IMR-90 (cell line): ENCODE measurements around the gene NIPA2. TPM values are rescaled to one million over a fixed set of nuclear protein-coding genes. Genes with fewer than 3 reads are reported as not detected.

Experiments used
- ATAC-seq: fragments of 200-7000 bp; cut with Tn5 transposase; 2 replicates; pipeline ENCODE4 v1.9.1; 2020; ENCODE audit warnings: low read depth, mild to moderate bottlenecking, moderate library complexity
- BruUV-seq: library from RNA; stranded (reverse); fragments of 400-500 nt; replicated peaks from 2 replicates; lab custom pipeline; 2021; lab: Mats Ljungman, UMichigan
- CTCF ChIA-PET: fragments of 300-600 bp; formaldehyde crosslinking; extraction: SDS; loops from one replicate; lab custom pipeline; 2021; ENCODE audit warnings: antibody characterized with exemption; lab: Yijun Ruan, JAX
- POLR2A ChIA-PET: fragments of 300-600 bp; sonication (Branson Sonifier 250); formaldehyde crosslinking; loops from one replicate; lab custom pipeline; 2022; ENCODE audit warnings: antibody characterized with exemption; ENCODE audit not compliant: unreplicated experiment; lab: Charles Lee
- DNase-seq: peaks from one replicate; pipeline ENCODE4 v3.0.0; 2013
- H2AFZ ChIP-seq: replicated peaks from 2 replicates; pipeline ENCODE3; 2013; ENCODE audit warnings: low read length, mild to moderate bottlenecking; ENCODE audit not compliant: poor library complexity
- H2AK5ac ChIP-seq: 2 replicates; pipeline ENCODE4 v1.6.1; 2013; ENCODE audit warnings: low read depth, low read length, inconsistent platforms
- H2AK9ac ChIP-seq: replicated peaks from 2 replicates; pipeline ENCODE3; 2013; ENCODE audit warnings: mild to moderate bottlenecking, low read depth, low read length, moderate library complexity; ENCODE audit not compliant: poor library complexity
- H2BK120ac ChIP-seq: 2 replicates; pipeline ENCODE4 v1.6.1; 2013; ENCODE audit warnings: low read depth, low read length, inconsistent platforms
- H2BK15ac ChIP-seq: 3 replicates; pipeline ENCODE4 v1.6.1; 2013; ENCODE audit warnings: low read depth, low read length, inconsistent platforms
- H2BK20ac ChIP-seq: 2 replicates; pipeline ENCODE4 v1.6.1; 2013; ENCODE audit warnings: low read depth, mild to moderate bottlenecking, inconsistent platforms, low read length, moderate library complexity
- H2BK5ac ChIP-seq: 2 replicates; pipeline ENCODE4 v1.6.1; 2013; ENCODE audit warnings: mild to moderate bottlenecking, low read depth, low read length, inconsistent platforms; ENCODE audit not compliant: poor library complexity, severe bottlenecking
- H3K14ac ChIP-seq: replicated peaks from 2 replicates; pipeline ENCODE4 v1.6.1; 2013; ENCODE audit warnings: low read depth, low read length, inconsistent platforms
- H3K18ac ChIP-seq: 2 replicates; pipeline ENCODE4 v1.6.1; 2013; ENCODE audit warnings: low read depth, low read length, control low read depth
- H3K23ac ChIP-seq: 2 replicates; pipeline ENCODE4 v1.6.1; 2013; ENCODE audit warnings: low read depth, low read length, inconsistent platforms
- H3K27ac ChIP-seq: 2 replicates; pipeline ENCODE4 v1.5.1; 2013; ENCODE audit warnings: mild to moderate bottlenecking, control low read depth, low read length; ENCODE audit not compliant: insufficient read depth
- H3K27me3 ChIP-seq: 2 replicates; pipeline ENCODE4 v1.6.1; 2013; ENCODE audit warnings: low read length; ENCODE audit not compliant: control insufficient read depth, insufficient read depth
- H3K36me3 ChIP-seq: 2 replicates; pipeline ENCODE4 v1.6.1; 2013; ENCODE audit warnings: low read length, mixed read lengths; ENCODE audit not compliant: control insufficient read depth, insufficient read depth
- H3K4ac ChIP-seq: 2 replicates; pipeline ENCODE4 v1.6.1; 2013; ENCODE audit warnings: low read depth, low read length, inconsistent platforms
- H3K4me1 ChIP-seq: 2 replicates; pipeline ENCODE4 v1.6.1; 2013; ENCODE audit warnings: low read length, mixed read lengths; ENCODE audit not compliant: control insufficient read depth, insufficient read depth
- H3K4me2 ChIP-seq: 2 replicates; pipeline ENCODE4 v1.6.1; 2013; ENCODE audit warnings: low read depth, mild to moderate bottlenecking, control low read depth, low read length, moderate library complexity
- H3K4me3 ChIP-seq: 2 replicates; pipeline ENCODE4 v1.5.1; 2013; ENCODE audit warnings: low read depth, mild to moderate bottlenecking, control low read depth, low read length, moderate library complexity; ENCODE audit not compliant: insufficient read depth
- H3K56ac ChIP-seq: 2 replicates; pipeline ENCODE4 v1.6.1; 2013; ENCODE audit warnings: low read length, inconsistent platforms; ENCODE audit not compliant: insufficient read depth; ENCODE audit errors: extremely low read depth
- H3K79me1 ChIP-seq, 2 experiments: 2 replicates each; pipeline ENCODE4 v1.6.1; 2013; ENCODE audit warnings: low read length in 2 of 2, inconsistent platforms in 1 of 2, low read depth in 1 of 2
- H3K9ac ChIP-seq: 2 replicates; pipeline ENCODE4 v1.6.1; 2013; ENCODE audit warnings: low read depth, low read length, control low read depth
- H3K9me1 ChIP-seq: 2 replicates; pipeline ENCODE4 v1.6.1; 2013; ENCODE audit warnings: low read length, inconsistent platforms; ENCODE audit not compliant: insufficient read depth
- H3K9me3 ChIP-seq: 2 replicates; pipeline ENCODE4 v1.6.1; 2013; ENCODE audit warnings: low read length; ENCODE audit not compliant: control insufficient read depth, insufficient read depth
- H4K20me1 ChIP-seq: 2 replicates; pipeline ENCODE4 v1.6.1; 2013; ENCODE audit warnings: low read length, inconsistent platforms; ENCODE audit not compliant: insufficient read depth
- H4K5ac ChIP-seq: 2 replicates; pipeline ENCODE4 v1.6.1; 2013; ENCODE audit warnings: mild to moderate bottlenecking, low read depth, low read length, control low read depth
- H4K8ac ChIP-seq, 2 experiments: 2 replicates each; pipeline ENCODE4 v1.6.1; 2013; ENCODE audit warnings: low read depth in 2 of 2, low read length in 2 of 2, control low read depth in 1 of 2, inconsistent platforms in 1 of 2
- H4K91ac ChIP-seq: 2 replicates; pipeline ENCODE4 v1.6.1; 2013; ENCODE audit warnings: low read depth, low read length, inconsistent platforms; ENCODE audit not compliant: insufficient read depth
- BHLHE40 ChIP-seq: fragments of 150-350 bp; IDR thresholded peaks from 2 replicates; pipeline ENCODE4 v1.6.1; 2016; ENCODE audit warnings: mild to moderate bottlenecking, low read depth, low read length
- CEBPB ChIP-seq: IDR thresholded peaks from 2 replicates; pipeline ENCODE4 v1.6.1; 2012; ENCODE audit warnings: low read depth, low read length, improper control_type of control experiment
- CHD1 ChIP-seq: IDR thresholded peaks from 2 replicates; pipeline ENCODE4 v1.6.1; 2012; ENCODE audit warnings: low read depth, low read length, improper control_type of control experiment
- CTCF ChIP-seq: conservative IDR thresholded peaks from 2 replicates; pipeline ENCODE4 v1.5.1; 2012; ENCODE audit warnings: mild to moderate bottlenecking, low read depth, low read length, improper control_type of control experiment
- ELK1 ChIP-seq: fragments of 150-350 bp; IDR thresholded peaks from 2 replicates; pipeline ENCODE4 v1.6.1; 2016; ENCODE audit warnings: low read depth, mild to moderate bottlenecking, low read length, moderate library complexity, borderline replicate concordance
- FOS ChIP-seq: fragments of 150-350 bp; IDR thresholded peaks from 2 replicates; pipeline ENCODE4 v1.6.1; 2016; ENCODE audit warnings: low read depth, low read length
- MAFK ChIP-seq: IDR thresholded peaks from 2 replicates; pipeline ENCODE4 v1.6.1; 2012; ENCODE audit warnings: low read depth, low read length, improper control_type of control experiment
- MAZ ChIP-seq: IDR thresholded peaks from 2 replicates; pipeline ENCODE4 v1.6.1; 2012; ENCODE audit warnings: low read depth, mild to moderate bottlenecking, low read length, improper control_type of control experiment, moderate library complexity, borderline replicate concordance
- MXI1 ChIP-seq: IDR thresholded peaks from 2 replicates; pipeline ENCODE4 v1.6.1; 2012; ENCODE audit warnings: low read depth, mild to moderate bottlenecking, low read length, moderate library complexity, borderline replicate concordance
- NFE2L2 ChIP-seq: fragments of 150-350 bp; IDR thresholded peaks from 2 replicates; pipeline ENCODE4 v1.6.1; 2016; ENCODE audit warnings: low read depth, mild to moderate bottlenecking, low read length
- POLR2A ChIP-seq: IDR thresholded peaks from 2 replicates; pipeline ENCODE4 v1.6.1; 2012; ENCODE audit warnings: mild to moderate bottlenecking, low read depth, low read length
- RAD21 ChIP-seq: IDR thresholded peaks from 2 replicates; pipeline ENCODE4 v1.6.1; 2012; ENCODE audit warnings: low read length, improper control_type of control experiment
- RCOR1 ChIP-seq: IDR thresholded peaks from 2 replicates; pipeline ENCODE4 v1.6.1; 2012; ENCODE audit warnings: mild to moderate bottlenecking, low read length, improper control_type of control experiment; ENCODE audit not compliant: insufficient replicate concordance
- RFX5 ChIP-seq: IDR thresholded peaks from 2 replicates; pipeline ENCODE4 v1.8.0; 2012; ENCODE audit warnings: low read depth, mild to moderate bottlenecking, low read length, moderate library complexity
- SMC3 ChIP-seq: fragments of 150-350 bp; IDR thresholded peaks from 2 replicates; pipeline ENCODE4 v1.6.1; 2016; ENCODE audit warnings: low read depth, mild to moderate bottlenecking, antibody characterized with exemption, low read length, moderate library complexity
- USF2 ChIP-seq: fragments of 150-350 bp; IDR thresholded peaks from 2 replicates; pipeline ENCODE4 v1.6.1; 2017; ENCODE audit warnings: mild to moderate bottlenecking, antibody characterized with exemption, low read length, low read depth
- WGBS, 2 experiments: methylation state at CpG; one replicate each; pipeline versions ENCODE4 v1.1.5 to v1.1.7; 2013; ENCODE audit warnings: missing lambda C conversion rate in 2 of 2; ENCODE audit not compliant: insufficient read length in 1 of 2; ENCODE audit errors: extremely low coverage in 2 of 2; 5-methylcytosine and 5-hydroxymethylcytosine counted together
- dilution Hi-C: fragments of 300-500 bp; cut with HindIII; formaldehyde crosslinking; loops from one replicate; pipeline ENCODE4 v1.14.3; 2018; ENCODE audit warnings: low sequenced_read_pairs; ENCODE audit not compliant: unreplicated experiment
- in situ Hi-C: fragments of 300-500 bp; cut with MboI; formaldehyde crosslinking; loops from 3 replicates; pipeline ENCODE4 v1.14.3; 2019; ENCODE audit warnings: low sequenced_read_pairs, inconsistent platforms, mixed read lengths
- intact Hi-C: fragments of 100-400 bp; cut with micrococcal nuclease; formaldehyde crosslinking; loops from 2 replicates; pipeline ENCODE4 v1.10.0; 2022
- polyA plus RNA-seq, 3 experiments: library from polyadenylated mRNA; depleted of rRNA; stranded (reverse); fragments of >200 nt; gene quantifications; 2 replicates each; pipeline ENCODE4 v1.2.3, GENCODE V29; 2012; ENCODE audit warnings: low replicate concordance in 1 of 3
- total RNA-seq: library from RNA; depleted of rRNA; stranded (reverse); fragments of >200 nt; gene quantifications from 2 replicates; pipeline ENCODE4 v1.2.3, GENCODE V29; 2012

The NIPA2 gene
- total and polyA plus RNA-seq, 2 of the 4 experiments (the other 2 are of a cell fraction), result 33.0 to 38.0 TPM

DNA sequence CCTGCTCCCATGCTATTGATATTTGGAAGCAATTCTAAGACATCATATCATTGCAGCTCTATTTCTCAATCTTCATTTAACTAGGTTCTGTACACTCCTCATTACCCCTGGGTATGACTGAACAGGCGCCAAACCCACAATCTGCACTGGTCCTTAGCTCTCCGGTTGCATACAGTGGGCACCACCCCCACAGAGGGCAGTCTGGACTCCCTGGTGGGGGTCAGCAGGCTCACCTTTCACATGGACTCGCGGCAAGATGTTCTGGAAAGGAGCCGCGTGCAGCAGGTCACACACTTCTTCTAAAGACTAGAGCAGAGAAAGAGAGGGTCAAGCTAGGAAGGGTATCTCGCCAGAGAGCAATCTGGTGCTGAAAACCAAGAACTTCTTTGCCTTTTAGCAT is 36.5 kb downstream of the NIPA2 start:
- Histone ChIP-seq H3K4ac (no peak overlapping the region), H2AK9ac (no peak overlapping the region), H3K56ac (no peak overlapping the region), H3K36me3 (peaks cover 58% of the 10 kb centered on the region), H2AK5ac (no peak overlapping the region; the same call in 1 of the 2 replicates), H2BK5ac (no peak overlapping the region), H3K27me3 (no peaks in the 10 kb centered on the region), H3K4me3 (no peak overlapping the region), H2BK20ac (no peak overlapping the region), H4K20me1 (peaks cover 21% of the 10 kb centered on the region; the same call in 1 of the 2 replicates), H3K9me1 (peaks cover 35% of the 10 kb centered on the region), H3K27ac (no peak overlapping the region), H2AFZ (no peak overlapping the region), H3K4me1 (peaks cover 10% of the 10 kb centered on the region), H3K4me2 (no peak overlapping the region), H4K5ac (no peak overlapping the region), H3K9me3 (peaks cover 3% of the 10 kb centered on the region; the same call in 1 of the 2 replicates), H3K18ac (no peak overlapping the region), H3K79me1 (peaks cover 18 to 46% of the 10 kb centered on the region in 2 experiments), H3K23ac (no peak overlapping the region), H2BK15ac (no peak overlapping the region), H3K14ac (no peak overlapping the region), H3K9ac (no peak overlapping the region), H2BK120ac (no peak overlapping the region), H4K8ac (no peak overlapping the region), H4K91ac (no peak overlapping the region)
- CTCF ChIA-PET, result no interaction called here
- POLR2A ChIA-PET, result no interaction called here
- ATAC-seq, result no peak
- no peak for DNase-seq
- dilution Hi-C loops, result no loop called here
- intact Hi-C loops, result no loop called here
- WGBS, 2 experiments, result no CpG with 5 or more reads among the region's 7 CpGs
- in situ Hi-C loops, result no loop called here
- TF ChIP-seq USF2, result no peak
- TF ChIP-seq BHLHE40, result no peak
- no peak for TF ChIP-seq POLR2A
- no peak for TF ChIP-seq MAZ
- TF ChIP-seq RCOR1, result no peak
- TF ChIP-seq CTCF, result no peak
- TF ChIP-seq SMC3, result no peak
- TF ChIP-seq RAD21, result no peak
- no peak for TF ChIP-seq RFX5
- TF ChIP-seq FOS, result no peak
- no peak for TF ChIP-seq CEBPB
- no peak for TF ChIP-seq MAFK
- TF ChIP-seq MXI1, result no peak
- no peak for TF ChIP-seq ELK1
- TF ChIP-seq CHD1, result no peak
- TF ChIP-seq NFE2L2, result no peak
- BruUV-seq, result no TSS peak
